Muscle of arm (tissue), 12 donors: ENCODE results near the gene MPPED2. TPM values are rescaled to one million over a fixed set of nuclear protein-coding genes. Genes with fewer than 3 reads are reported as not detected.

Experiments used
- DNase-seq: peaks from one replicate; pipeline ENCODE4 v3.0.0-alpha.2; 2013
- polyA plus RNA-seq, 12 donors: library from polyadenylated mRNA; unstranded; fragments of 120-200 nt; gene quantifications; one replicate each; pipeline ENCODE4 v1.2.1, GENCODE V29; 2013; ENCODE audit not compliant: insufficient read length in 12 of 12

Gene MPPED2
- polyA plus RNA-seq, 12 donors, result 6.1 to 27.1 (median 8.6) TPM; not detected in 1

DNA sequence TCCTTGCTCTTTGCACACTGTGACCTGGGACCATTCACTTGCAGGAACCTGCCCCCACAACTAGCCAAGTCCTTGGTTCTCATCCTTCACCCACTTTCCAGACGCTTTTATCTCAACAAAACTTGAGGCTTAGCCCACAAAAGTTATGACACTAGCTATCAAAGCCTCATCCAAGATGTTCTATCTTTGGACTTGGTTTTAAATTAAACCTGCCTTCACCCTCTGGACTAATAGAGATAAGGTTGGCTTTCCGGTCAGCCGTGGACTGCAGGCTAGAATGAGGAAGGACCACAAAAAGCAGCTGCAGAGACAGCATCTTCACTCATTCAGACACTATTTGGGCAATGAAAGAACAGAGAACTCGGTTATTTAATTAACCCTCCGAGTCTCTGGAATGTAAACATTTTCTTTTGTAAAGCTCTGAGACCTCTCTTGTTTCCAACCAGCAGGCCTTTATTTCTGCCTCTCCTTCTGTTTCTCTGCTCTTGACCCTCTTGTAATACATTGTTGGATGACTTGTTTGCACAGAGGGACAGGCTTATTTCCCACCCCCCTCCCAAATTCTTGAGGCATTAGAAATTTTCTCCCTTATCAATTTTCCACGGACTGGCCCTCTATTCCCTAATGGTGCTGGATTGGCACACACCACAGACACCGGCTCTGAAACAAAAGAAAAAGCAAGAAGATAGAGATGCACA lies 221.9 kb downstream of the MPPED2 start:
- DNase-seq, result no peak

DNA sequence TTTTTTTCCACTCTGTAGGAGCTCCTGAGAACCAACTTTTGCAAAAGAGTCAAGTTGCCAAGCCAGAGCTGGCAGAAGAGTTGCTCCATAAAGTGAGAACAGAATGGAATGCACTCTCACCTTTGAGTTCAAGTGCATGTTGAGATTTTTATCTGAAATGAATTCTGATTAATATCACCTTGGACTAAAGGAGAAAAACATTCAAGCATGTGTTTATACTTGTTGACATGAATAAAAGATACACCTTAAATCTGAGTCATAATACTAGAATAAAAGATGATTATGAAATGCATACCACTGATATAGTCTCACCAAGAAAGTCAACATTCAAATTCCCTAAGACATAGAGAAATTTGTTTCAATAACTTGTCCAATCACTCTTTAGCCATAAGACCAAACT lies 225.4 kb downstream of the MPPED2 start:
- DNase-seq, result no peak
